Lower leg skin (tissue), 4 donors: ENCODE results near the gene RENBP. TPM values are rescaled to one million over a fixed set of nuclear protein-coding genes. Genes with fewer than 3 reads are reported as not detected.

Source experiments
- DNase-seq, 2 donors: peaks; one replicate each; pipeline ENCODE4 v3.0.0-alpha.2; 2019; ENCODE audit warnings: low spot score in 2 of 2
- H3K4me3 ChIP-seq: fragments of 200-600 bp; sonication (generic); 2 replicates; pipeline ENCODE4 v1.5.1; 2017; ENCODE audit warnings: mild to moderate bottlenecking, low read depth; ENCODE audit not compliant: poor library complexity, severe bottlenecking
- POLR2A ChIP-seq, 2 donors: fragments of 450-650 bp; IDR thresholded peaks; one replicate each; pipeline ENCODE4 v1.6.1; 2016 to 2017; ENCODE audit warnings: antibody characterized with exemption in 2 of 2, mild to moderate bottlenecking in 1 of 2, moderate library complexity in 1 of 2
- WGBS, 2 donors: methylation state at CpG; one replicate each; pipeline ENCODE4 v1.1.5; 2018; 5-methylcytosine and 5-hydroxymethylcytosine counted together
- intact Hi-C: fragments of 100-400 bp; cut with DNase I; formaldehyde crosslinking; loops from one replicate; pipeline ENCODE4 v1.15.0; 2023; ENCODE audit warnings: low total_unique reads
- total RNA-seq, 4 donors: library from RNA; depleted of rRNA; stranded (reverse); fragments of >200 nt; gene quantifications; one replicate each; pipeline ENCODE4 v1.1.0, GENCODE V29; 2016
- TF ChIP-seq, protein P1 (sequence below), 3 donors: fragments of 450-650 bp; IDR thresholded peaks; one replicate each; pipeline ENCODE4 v1.5.1; 2016; ENCODE audit warnings: antibody characterized with exemption in 3 of 3, mild to moderate bottlenecking in 3 of 3, moderate library complexity in 2 of 3

RENBP gene
- total RNA-seq, 4 donors from 2014 or later: 0.76 to 11.8 (median 4.2) TPM

DNA sequence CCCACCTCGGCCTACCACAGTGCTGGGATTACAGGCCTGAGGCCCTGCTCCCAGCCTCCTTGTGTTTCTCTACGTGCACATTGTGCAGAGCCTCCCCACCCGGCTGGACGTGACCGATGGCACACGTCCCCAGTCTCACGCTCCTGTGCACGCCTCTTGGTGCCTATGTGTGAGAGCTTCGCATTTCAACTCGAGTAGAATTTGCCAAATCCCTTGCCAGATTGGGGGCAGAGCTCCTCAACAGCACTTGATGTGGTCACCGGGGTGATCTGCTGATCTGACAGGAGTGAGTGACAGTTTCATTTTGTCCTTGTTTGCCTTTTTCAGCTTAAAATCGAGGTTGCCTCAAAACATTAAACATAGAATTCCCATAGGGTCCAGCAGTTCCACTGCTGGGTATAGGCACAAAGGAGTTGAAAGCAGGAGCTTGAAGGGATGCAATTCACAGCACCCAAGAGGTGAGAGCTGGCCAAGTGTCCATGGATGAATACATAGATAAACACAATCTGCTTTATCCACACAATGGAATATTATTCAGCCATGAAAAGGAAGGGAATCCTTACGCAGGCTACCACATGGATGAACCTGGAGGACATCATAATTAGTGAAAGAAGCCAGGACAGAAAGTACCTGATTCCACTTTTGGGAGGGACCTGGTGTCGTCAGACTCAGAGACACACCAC lies 45.7 kb upstream of the RENBP start:
- 87 to 89% methylated on average over 14 of the region's 14 CpGs for WGBS, 2 donors
- DNase-seq: no peak
- TF ChIP-seq, protein P1, sequence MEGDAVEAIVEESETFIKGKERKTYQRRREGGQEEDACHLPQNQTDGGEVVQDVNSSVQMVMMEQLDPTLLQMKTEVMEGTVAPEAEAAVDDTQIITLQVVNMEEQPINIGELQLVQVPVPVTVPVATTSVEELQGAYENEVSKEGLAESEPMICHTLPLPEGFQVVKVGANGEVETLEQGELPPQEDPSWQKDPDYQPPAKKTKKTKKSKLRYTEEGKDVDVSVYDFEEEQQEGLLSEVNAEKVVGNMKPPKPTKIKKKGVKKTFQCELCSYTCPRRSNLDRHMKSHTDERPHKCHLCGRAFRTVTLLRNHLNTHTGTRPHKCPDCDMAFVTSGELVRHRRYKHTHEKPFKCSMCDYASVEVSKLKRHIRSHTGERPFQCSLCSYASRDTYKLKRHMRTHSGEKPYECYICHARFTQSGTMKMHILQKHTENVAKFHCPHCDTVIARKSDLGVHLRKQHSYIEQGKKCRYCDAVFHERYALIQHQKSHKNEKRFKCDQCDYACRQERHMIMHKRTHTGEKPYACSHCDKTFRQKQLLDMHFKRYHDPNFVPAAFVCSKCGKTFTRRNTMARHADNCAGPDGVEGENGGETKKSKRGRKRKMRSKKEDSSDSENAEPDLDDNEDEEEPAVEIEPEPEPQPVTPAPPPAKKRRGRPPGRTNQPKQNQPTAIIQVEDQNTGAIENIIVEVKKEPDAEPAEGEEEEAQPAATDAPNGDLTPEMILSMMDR (IDR thresholded peaks at IDR 0.05): no peak
- no peak for TF ChIP-seq POLR2A (IDR thresholded peaks at IDR 0.05)
- intact Hi-C loops: no loop called here
- no peak overlapping the region for H3K4me3 ChIP-seq

DNA sequence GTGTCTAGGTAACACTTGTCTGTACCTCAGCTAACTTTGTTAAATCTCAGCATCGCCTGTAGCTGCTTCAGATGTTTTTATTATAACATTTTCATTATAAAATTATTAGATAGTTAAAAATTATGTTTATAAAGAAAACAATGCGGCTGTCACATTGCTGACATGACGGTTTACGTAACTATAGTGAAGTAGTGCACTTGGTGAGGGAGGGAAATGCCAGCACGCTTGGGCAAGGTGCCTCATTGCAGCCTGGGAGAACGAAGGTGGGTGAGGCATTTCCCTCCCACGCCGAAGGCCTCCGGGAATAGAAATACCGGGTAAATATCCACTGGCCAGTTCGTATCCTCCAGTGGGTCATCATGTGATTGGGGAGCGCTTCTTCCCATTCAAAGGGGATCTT lies 44.0 kb upstream of the RENBP start:
- DNase-seq: no peak
- WGBS, 2 donors: 82 to 84% methylated on average over 10 to 12 of the region's 12 CpGs
- no peak for TF ChIP-seq POLR2A (IDR thresholded peaks at IDR 0.05)
- TF ChIP-seq, protein P1 (IDR thresholded peaks at IDR 0.05): no peak
- H3K4me3 ChIP-seq: no peak overlapping the region
- intact Hi-C loops: no loop called here

DNA sequence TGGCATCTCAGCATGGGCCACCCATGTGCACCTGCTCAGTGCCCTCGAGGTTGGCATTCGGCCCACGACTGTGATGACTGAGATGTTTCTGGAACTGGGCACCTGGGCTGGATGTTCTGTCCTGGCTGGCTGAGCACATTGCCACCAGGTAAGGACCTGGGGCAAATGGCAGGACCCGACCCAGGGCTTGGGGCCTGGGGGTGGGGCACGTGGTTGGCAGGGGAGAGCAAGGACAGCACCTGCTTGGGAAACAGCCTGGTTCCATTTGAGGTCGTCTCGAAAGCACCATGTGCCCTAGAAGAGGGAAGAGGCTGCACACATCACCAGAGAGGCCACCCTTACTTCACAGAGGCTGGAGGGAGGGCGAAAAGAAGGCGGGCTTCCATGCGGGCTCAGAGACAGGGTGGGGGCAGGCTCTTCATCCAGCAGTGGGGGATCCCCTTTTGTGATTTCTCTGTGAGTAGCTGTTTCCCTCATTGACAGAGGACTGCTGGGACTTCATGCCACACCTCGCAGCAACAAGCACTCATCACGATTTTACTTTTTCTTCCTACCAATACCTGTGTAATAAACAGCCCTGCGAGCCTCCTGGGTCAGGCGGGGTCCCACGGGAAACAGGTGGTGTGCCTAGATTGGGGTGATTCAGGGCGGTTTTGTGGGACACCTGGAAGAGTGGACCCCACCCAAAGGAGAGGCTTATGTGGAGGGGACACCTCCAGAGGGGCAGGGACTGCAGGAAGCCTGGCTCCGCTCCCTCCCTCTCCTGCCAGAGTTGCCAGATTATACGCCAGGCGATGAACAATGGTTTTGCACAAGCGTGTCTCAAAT lies 40.1 kb upstream of the RENBP start:
- no peak for TF ChIP-seq POLR2A (IDR thresholded peaks at IDR 0.05)
- TF ChIP-seq, protein P1 (IDR thresholded peaks at IDR 0.05): no peak

DNA sequence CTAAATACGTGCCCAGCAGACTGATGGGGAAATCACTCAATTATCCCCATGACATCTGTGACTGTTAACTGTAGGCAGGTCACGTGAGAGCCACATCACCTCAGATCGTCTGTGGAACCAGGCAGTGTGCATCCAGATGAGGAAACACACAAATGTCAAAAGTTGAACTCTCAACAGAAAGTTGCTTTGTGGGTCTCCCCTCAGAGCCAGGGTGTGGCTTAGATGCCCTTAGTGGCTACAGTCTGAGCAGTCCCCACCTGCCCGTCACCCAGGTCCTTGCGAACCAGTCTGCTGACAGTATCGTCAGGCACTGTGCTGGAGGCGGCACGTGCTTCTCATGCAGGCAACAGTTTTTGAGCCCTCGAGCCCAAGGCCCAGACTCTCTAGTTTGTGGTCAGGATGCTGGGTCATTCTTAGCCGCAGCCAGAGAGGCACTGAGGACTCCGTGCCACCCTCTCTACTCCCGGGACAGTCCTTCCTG lies 38.9 kb upstream of the RENBP start:
- no peak overlapping the region for H3K4me3 ChIP-seq
- DNase-seq: no peak
- intact Hi-C loops: no loop called here
- WGBS, 2 donors: 88 to 93% methylated on average over 4 to 12 of the region's 12 CpGs
- no peak for TF ChIP-seq POLR2A (IDR thresholded peaks at IDR 0.05)
- TF ChIP-seq, protein P1 (IDR thresholded peaks at IDR 0.05): no peak

More for the DNA sequence above, 40.1 kb upstream of the RENBP start:
- no peak for DNase-seq
- H3K4me3 ChIP-seq: no peak overlapping the region
- WGBS, 2 donors: 51 to 64% methylated on average over 14 to 17 of the region's 20 CpGs
- intact Hi-C loops: no loop called here

DNA sequence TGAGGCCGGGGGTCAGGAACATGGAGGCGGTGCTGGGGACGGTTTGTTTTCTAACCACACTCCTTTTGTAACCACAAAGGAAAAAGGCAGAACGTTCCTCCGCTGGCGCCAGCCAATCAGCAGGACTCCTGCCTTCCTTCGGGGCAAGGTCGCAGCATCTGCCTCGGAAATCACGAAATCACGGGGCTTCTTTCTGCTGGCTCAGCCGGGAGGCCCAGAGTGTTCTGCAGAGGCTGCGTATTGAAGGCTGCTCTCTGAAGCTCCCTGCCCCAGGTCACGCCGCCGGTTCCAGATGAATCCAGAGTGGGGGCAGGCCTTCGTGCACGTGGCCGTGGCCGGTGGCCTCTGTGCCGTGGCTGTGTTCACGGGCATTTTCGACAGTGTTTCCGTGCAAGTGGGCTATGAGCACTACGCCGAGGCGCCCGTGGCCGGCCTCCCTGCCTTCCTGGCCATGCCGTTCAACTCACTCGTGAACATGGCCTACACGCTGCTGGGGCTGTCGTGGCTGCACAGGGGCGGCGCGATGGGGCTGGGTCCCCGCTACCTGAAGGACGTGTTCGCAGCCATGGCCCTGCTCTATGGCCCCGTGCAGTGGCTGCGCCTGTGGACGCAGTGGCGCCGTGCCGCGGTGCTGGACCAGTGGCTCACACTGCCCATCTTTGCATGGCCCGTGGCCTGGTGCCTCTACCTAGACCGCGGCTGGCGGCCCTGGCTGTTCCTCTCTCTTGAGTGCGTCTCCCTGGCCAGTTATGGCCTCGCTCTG lies 37.5 kb upstream of the RENBP start:
- TF ChIP-seq POLR2A (IDR thresholded peaks at IDR 0.05): no peak
- TF ChIP-seq, protein P1 (IDR thresholded peaks at IDR 0.05): no peak
- peak; percentile 54 to 87 for DNase-seq
- WGBS, 2 donors: 85 to 87% methylated on average over 23 to 34 of the region's 52 CpGs
- intact Hi-C loops: no loop called here
- H3K4me3 ChIP-seq: no peak overlapping the region
